ENCODE results near the gene CHN2.

GRCh38 chr7:29434380-29434768, 239.8 kb downstream of the CHN2 start:
- TF ChIP-seq CTCF (IDR thresholded peaks at IDR 0.05) (no peak), EZH2 (IDR thresholded peaks at IDR 0.05) (no peak)
